GM19372 (cell line): ENCODE measurements around the gene SHB.
A peak's percentile ranks its signal among the peaks of the same experiment; 100 is the strongest.

Experiments used
- ATAC-seq: cut with Tn5 transposase; IDR thresholded peaks from one replicate; pipeline ENCODE4 v1.9.1; 2021; ENCODE audit warnings: mild to moderate bottlenecking, low read depth, moderate library complexity; ENCODE audit not compliant: unreplicated experiment

SHB gene

GRCh38 chr9:38012767-38013450, 56.1 kb downstream of the SHB start:
- no peak for ATAC-seq

DNA sequence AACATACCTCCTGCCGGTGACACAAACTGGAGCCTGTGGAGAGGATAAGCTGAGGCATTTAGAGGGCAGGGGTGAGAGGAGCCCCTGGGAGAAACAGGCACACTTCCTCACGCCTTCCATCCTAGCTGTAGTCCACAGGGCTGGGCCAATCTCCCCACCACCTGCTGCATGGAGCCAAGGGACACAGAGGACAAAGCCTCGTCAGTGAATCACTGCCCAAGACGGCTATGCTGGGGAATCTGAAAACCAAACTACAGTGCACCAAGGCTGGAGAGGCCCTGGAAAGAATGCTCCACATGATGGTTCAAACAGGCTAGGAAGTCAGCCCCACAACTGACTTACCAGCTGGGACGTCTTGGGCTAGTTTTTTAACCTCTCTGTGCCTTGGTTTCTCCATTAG, 57.0 kb downstream of the SHB start:
- ATAC-seq, result no peak

- ATAC-seq, result no peak
Observed at GRCh38 chr9:38010918-38011704, 57.9 kb downstream of the SHB start.

DNA sequence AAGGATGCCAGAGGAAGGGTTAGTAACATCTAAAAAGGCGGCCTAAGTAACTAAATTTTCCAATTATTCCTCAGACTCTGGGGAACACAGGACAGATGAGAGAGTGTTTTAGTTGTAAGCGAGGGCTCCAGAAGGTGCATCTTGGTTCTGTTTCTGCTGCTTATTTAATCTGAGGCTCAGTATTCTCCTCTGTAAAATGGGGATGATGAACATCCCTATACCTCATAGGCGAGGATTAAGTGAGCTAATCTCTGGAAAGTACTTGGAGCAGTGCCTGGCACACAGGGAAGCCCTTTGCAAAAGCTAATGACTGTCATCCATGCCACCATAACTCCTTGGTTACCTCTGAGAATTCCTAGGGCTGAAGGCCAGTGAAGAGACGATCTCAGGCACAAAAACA, 59.0 kb downstream of the SHB start:
- no peak for ATAC-seq

GRCh38 chr9:38009035-38009501, 60.0 kb downstream of the SHB start:
- no peak for ATAC-seq

GRCh38 chr9:38008168-38009034, 60.6 kb downstream of the SHB start:
- ATAC-seq, result peak; percentile 68

GRCh38 chr9:38007016-38007415, 62.0 kb downstream of the SHB start:
- ATAC-seq, result no peak

GRCh38 chr9:38006163-38006562, 62.9 kb downstream of the SHB start:
- ATAC-seq, result no peak

GRCh38 chr9:38004809-38005560, 64.0 kb downstream of the SHB start:
- ATAC-seq, result no peak

DNA sequence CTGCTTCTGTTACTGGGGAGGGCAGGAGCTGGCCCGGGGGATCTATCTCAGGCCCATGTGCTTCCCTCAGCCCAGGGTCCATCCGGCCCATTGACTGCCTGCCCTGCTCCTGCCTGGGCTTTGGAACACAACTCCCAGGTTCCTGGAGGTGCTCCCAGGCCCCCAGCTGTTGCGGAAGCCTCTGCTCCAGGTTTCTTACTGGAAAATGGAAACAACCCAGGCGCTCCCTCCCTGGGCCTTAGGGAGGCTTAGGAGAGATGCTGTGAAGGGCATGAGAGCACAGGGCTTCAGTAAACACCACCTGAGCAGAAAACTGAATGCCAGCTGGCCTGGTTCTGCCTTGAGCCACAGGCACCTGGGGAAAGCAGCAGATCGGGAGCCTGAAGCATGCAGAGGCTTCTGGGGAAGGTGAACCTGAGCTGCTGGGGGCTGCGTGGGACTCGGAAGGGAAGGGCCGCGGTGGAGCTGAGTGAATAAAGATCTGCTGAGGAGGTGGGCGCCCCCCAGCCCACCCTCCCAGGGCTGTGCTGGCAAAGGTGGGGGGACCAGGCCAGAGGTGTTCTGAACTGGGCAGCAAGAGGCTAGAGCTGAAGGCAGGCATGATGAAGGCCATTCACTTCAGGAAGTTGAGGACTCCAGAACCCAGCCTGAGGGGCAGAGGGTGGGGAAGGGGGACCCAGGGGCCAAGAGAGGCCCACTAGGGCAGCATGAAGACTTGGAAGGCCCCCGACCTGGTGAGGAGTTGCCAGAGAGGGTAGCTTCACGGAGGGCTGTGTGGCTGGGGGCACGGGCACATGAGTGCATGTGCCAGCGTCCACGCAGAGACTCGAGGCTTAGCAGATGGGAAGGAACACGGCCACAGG, 64.8 kb downstream of the SHB start:
- ATAC-seq, result no peak

GRCh38 chr9:38003230-38003629, 65.8 kb downstream of the SHB start:
- no peak for ATAC-seq

DNA sequence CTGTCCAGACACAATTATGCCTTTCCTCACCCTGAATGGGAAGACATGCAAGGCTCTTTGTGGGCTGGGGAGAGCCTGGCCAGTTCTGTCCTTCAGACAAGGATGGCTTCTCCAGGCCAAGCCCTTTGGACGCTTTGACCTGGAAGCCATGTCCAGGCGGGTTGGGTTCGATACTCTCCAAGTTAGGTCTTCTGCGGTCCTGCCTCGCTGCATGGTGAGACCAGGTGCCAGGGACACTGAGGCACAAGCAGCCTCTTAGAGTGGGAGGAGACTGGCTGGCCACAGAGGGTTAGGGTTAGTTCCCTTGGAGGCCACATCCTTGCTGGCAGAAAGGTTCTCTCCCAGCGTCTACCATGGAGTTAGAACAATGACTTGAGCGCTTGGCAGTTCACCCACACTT, 67.6 kb downstream of the SHB start:
- no peak for ATAC-seq

- ATAC-seq, result no peak
Observed at GRCh38 chr9:38000735-38001134, 68.3 kb downstream of the SHB start.

- no peak for ATAC-seq
Observed at GRCh38 chr9:38000332-38000731, 68.7 kb downstream of the SHB start.

- ATAC-seq, result no peak
Observed at GRCh38 chr9:37999588-38000189, 69.3 kb downstream of the SHB start.

GRCh38 chr9:37998881-37999587, 70.0 kb downstream of the SHB start:
- no peak for ATAC-seq

GRCh38 chr9:37997636-37998374, 71.2 kb downstream of the SHB start:
- ATAC-seq, result no peak

DNA sequence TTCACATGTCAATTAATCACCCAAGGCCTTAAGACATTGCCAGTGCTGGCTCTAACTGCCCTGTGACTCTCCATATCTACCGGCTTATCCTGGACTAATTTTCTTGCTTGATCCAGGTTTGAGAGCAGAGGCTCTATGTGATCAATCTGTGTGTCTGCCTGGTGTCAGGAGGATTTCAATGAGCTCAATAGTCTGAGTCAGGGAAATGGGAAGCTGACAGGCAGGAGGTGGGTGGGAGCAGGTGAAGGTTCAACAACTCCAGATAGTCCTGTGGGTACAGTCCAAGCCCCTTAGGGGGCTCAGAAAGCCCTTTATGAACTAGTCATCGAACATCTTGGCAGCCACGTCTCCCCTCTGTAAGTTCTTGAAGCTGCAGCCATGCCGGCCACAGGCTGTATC, 72.2 kb downstream of the SHB start:
- no peak for ATAC-seq
